ENCODE measurements around the gene ERF.

ERF gene

GRCh38 chr19:42239544-42240220 lies 15.2 kb downstream of the ERF start:
- H3K27me3 ChIP-seq (replicated peaks; ENCODE audit: control insufficient read depth, insufficient read depth, low read length), result no peaks in the 10 kb centered on the region
- TF ChIP-seq, protein P1, sequence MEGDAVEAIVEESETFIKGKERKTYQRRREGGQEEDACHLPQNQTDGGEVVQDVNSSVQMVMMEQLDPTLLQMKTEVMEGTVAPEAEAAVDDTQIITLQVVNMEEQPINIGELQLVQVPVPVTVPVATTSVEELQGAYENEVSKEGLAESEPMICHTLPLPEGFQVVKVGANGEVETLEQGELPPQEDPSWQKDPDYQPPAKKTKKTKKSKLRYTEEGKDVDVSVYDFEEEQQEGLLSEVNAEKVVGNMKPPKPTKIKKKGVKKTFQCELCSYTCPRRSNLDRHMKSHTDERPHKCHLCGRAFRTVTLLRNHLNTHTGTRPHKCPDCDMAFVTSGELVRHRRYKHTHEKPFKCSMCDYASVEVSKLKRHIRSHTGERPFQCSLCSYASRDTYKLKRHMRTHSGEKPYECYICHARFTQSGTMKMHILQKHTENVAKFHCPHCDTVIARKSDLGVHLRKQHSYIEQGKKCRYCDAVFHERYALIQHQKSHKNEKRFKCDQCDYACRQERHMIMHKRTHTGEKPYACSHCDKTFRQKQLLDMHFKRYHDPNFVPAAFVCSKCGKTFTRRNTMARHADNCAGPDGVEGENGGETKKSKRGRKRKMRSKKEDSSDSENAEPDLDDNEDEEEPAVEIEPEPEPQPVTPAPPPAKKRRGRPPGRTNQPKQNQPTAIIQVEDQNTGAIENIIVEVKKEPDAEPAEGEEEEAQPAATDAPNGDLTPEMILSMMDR (IDR thresholded peaks at IDR 0.05; ENCODE audit: insufficient read depth, low read length, poor library complexity, severe bottlenecking), result no peak
- no peak overlapping the region for H3K4me3 ChIP-seq (replicated peaks; ENCODE audit: low read depth, low read length)
- no peak for DNase-seq (ENCODE audit: extremely low read depth, insufficient read length)
- peaks cover 23% of the 10 kb centered on the region for H3K36me3 ChIP-seq (ENCODE audit: control insufficient read depth, insufficient read depth, low read length)

GRCh38 chr19:42235181-42235580 lies 19.7 kb downstream of the ERF start:
- H3K36me3 ChIP-seq (ENCODE audit: control insufficient read depth, insufficient read depth, low read length), result peaks cover 47% of the 10 kb centered on the region
- H3K27me3 ChIP-seq (replicated peaks; ENCODE audit: control insufficient read depth, insufficient read depth, low read length), result no peaks in the 10 kb centered on the region
- no peak for DNase-seq (ENCODE audit: extremely low read depth, insufficient read length)
- no peak overlapping the region for H3K4me3 ChIP-seq (replicated peaks; ENCODE audit: low read depth, low read length)
- TF ChIP-seq, protein P1 (IDR thresholded peaks at IDR 0.05; ENCODE audit: insufficient read depth, low read length, poor library complexity, severe bottlenecking), result no peak

DNA sequence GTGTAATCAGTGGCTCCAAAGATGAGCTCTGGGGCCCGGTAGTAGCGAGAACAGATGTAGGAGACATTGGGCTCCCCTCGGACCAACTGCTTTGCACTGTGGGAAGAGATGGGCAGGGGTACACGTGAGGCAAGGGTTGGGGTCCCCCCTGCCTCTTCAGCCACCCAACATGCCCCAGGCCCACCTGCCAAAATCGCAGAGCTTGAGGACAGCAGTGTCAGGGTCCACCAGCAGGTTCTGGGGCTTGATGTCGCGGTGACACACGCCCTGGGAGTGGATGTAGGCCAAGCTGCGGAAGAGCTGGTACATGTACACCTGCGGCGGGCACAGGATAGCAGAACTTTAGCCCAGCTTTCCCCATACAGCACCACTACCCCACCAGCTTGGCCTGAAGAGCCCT lies 20.6 kb downstream of the ERF start:
- DNase-seq (ENCODE audit: extremely low read depth, insufficient read length), result no peak
- TF ChIP-seq, protein P1 (IDR thresholded peaks at IDR 0.05; ENCODE audit: insufficient read depth, low read length, poor library complexity, severe bottlenecking), result no peak
- Histone ChIP-seq H3K36me3 (ENCODE audit: control insufficient read depth, insufficient read depth, low read length) (peaks cover 44% of the 10 kb centered on the region), H3K4me3 (replicated peaks; ENCODE audit: low read depth, low read length) (no peak overlapping the region), H3K27me3 (replicated peaks; ENCODE audit: control insufficient read depth, insufficient read depth, low read length) (no peaks in the 10 kb centered on the region)

- H3K36me3 ChIP-seq (ENCODE audit: control insufficient read depth, insufficient read depth, low read length), result peaks cover 47% of the 10 kb centered on the region
- no peaks in the 10 kb centered on the region for H3K27me3 ChIP-seq (replicated peaks; ENCODE audit: control insufficient read depth, insufficient read depth, low read length)
- TF ChIP-seq, protein P1 (IDR thresholded peaks at IDR 0.05; ENCODE audit: insufficient read depth, low read length, poor library complexity, severe bottlenecking), result no peak
- H3K4me3 ChIP-seq (replicated peaks; ENCODE audit: low read depth, low read length), result no peak overlapping the region
- DNase-seq (ENCODE audit: extremely low read depth, insufficient read length), result no peak
Observed at GRCh38 chr19:42233678-42234292, 21.1 kb downstream of the ERF start.

GRCh38 chr19:42233106-42233505 lies 21.8 kb downstream of the ERF start:
- TF ChIP-seq, protein P1 (IDR thresholded peaks at IDR 0.05; ENCODE audit: insufficient read depth, low read length, poor library complexity, severe bottlenecking), result no peak
- no peak for DNase-seq (ENCODE audit: extremely low read depth, insufficient read length)
- Histone ChIP-seq H3K4me3 (replicated peaks; ENCODE audit: low read depth, low read length) (no peak overlapping the region), H3K36me3 (ENCODE audit: control insufficient read depth, insufficient read depth, low read length) (peaks cover 49% of the 10 kb centered on the region), H3K27me3 (replicated peaks; ENCODE audit: control insufficient read depth, insufficient read depth, low read length) (no peaks in the 10 kb centered on the region)

Data from GM06990 (cell line).